Loucy (cell line): Measurements from ENCODE around the gene SERPINA5.

ENCODE experiments used
- CTCF ChIP-seq: fragments of 200-600 bp; sonication (generic); conservative IDR thresholded peaks from 2 replicates; pipeline ENCODE4 v1.5.1; 2014; ENCODE audit warnings: mild to moderate bottlenecking, antibody characterized with exemption, low read length
- EZH2phosphoT487 ChIP-seq: fragments of 200-600 bp; IDR thresholded peaks from 2 replicates; pipeline ENCODE4 v1.6.1; 2018; ENCODE audit warnings: antibody characterized with exemption, mild to moderate bottlenecking, moderate library complexity, borderline replicate concordance

DNA sequence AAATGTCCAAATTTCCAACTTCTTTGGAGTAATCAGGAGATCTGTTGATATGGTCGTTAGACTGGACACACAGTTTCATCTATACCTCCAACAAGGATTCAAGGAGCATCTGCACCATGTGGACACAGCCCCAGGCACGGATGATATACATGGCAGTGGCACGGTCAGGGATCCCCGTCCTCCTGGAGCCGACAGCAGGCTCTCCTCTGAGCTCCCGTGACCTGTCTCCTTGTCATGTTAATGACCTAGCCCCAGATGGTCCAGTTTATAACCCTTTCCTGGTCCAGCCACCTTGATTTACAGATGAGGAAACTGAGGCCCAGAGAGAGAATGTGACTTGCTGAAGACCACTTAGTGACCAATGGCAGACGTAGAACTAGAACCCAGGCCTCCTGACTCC lies 36.5 kb upstream of the SERPINA5 start:
- no peak for TF ChIP-seq CTCF
- TF ChIP-seq EZH2phosphoT487, result no peak
